Gastrocnemius medialis (tissue), 4 donors: ENCODE data around the gene TRPV3.

Experiments
- CTCF ChIP-seq, 5 experiments: fragments of 450-650 bp in 3 of 5; fragments of 200-600 bp in 2 of 5; sonication (generic) in 2 of 5; IDR thresholded peaks in 4 of 5; conservative IDR thresholded peaks in 1 of 5; 1 replicate in 4 of 5; 2 replicates in 1 of 5; pipeline ENCODE4 v1.5.1; 2016 to 2019; ENCODE audit warnings: antibody characterized with exemption in 5 of 5, mild to moderate bottlenecking in 3 of 5, moderate library complexity in 3 of 5
- POLR2A ChIP-seq, 2 donors: fragments of 450-650 bp; IDR thresholded peaks; one replicate each; pipeline ENCODE4 v1.6.1; 2017; ENCODE audit warnings: antibody characterized with exemption in 2 of 2, mild to moderate bottlenecking in 2 of 2, moderate library complexity in 2 of 2

DNA sequence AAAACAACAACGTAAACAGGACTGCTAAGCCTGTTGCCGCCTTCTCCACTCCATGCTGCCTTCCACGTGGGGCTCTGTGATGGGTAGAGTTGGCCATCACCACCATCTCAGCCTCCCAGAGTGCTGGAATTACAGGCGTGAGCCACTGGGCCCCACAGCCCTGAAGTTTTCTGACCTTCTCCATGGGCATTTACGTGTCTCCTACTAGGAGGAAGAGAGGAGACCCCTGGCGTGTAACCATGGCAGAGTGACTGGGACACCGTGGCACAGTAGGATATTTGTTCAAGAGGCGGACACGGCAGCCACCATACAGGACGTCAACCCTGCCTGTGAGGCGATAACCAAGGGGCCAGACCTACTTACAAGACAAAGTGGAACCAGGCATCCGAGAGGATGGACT is 31.1 kb downstream of the TRPV3 start:
- no peak for TF ChIP-seq CTCF (IDR thresholded peaks at IDR 0.05 in 4 of 5, conservative IDR thresholded peaks at IDR 0.05 in 1 of 5)
- no peak for TF ChIP-seq POLR2A (IDR thresholded peaks at IDR 0.05)
